ENCODE measurements around the gene TUBA8.

DNA sequence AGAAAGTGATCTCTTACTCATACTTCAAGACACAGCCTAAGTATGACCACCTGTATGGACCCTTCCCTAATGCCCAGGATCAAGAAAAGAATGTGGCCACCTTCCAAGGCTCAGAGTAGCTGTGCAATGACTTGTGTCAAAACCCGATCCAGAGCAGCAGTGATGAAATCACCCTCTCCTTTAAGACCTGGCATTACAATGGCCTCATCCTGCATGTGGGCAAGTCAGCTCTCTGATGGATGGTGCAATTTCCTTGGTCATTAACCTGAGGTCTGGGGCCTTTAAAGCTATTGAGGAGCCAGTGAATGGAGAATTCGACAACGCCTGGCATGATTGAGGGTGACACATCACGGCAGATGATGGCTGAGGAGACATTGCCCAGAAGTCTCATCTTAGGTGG, 9.1 kb upstream of the TUBA8 start:
- TF ChIP-seq CTCF (IDR thresholded peaks at IDR 0.05) (no peak), POLR2AphosphoS5 (IDR thresholded peaks at IDR 0.05) (no peak)
